Panc1 (cell line): ENCODE results near the gene MAPT. TPM values are rescaled to one million over a fixed set of nuclear protein-coding genes. Genes with fewer than 3 reads are reported as not detected.

Experiments
- ATAC-seq: fragments of 200-7000 bp; cut with Tn5 transposase; 2 replicates; pipeline ENCODE4 v1.9.1; 2020; ENCODE audit warnings: mild to moderate bottlenecking, moderate library complexity
- BruUV-seq: library from RNA; stranded (reverse); fragments of 400-500 nt; replicated peaks from 2 replicates; lab custom pipeline; 2021; lab: Mats Ljungman, UMichigan
- CTCF ChIA-PET: fragments of 300-600 bp; sonication (Branson Sonifier 250); formaldehyde crosslinking; loops from one replicate; lab custom pipeline; 2022; ENCODE audit warnings: antibody characterized with exemption; lab: Charles Lee
- POLR2A ChIA-PET: fragments of 300-600 bp; sonication (Branson Sonifier 250); formaldehyde crosslinking; loops from one replicate; lab custom pipeline; 2022; ENCODE audit warnings: antibody characterized with exemption; lab: Charles Lee
- DNase-seq: peaks from one replicate; pipeline ENCODE4 v3.0.0-alpha.2; 2010; ENCODE audit warnings: low read depth, low spot score
- H3K27ac ChIP-seq: 2 replicates; pipeline ENCODE4 v1.5.1; 2011; ENCODE audit warnings: mild to moderate bottlenecking, low read length, inconsistent platforms
- H3K27me3 ChIP-seq: fragments of 200-500 bp; sonication (Bioruptor generic); 2 replicates; pipeline ENCODE4 v1.6.0; 2014; ENCODE audit warnings: low read length, inconsistent platforms; ENCODE audit not compliant: control insufficient read depth, insufficient read depth
- H3K36me3 ChIP-seq: fragments of 200-500 bp; sonication (Bioruptor generic); 2 replicates; pipeline ENCODE4 v1.5.1; 2014; ENCODE audit warnings: inconsistent platforms, mild to moderate bottlenecking, low read length, moderate library complexity; ENCODE audit not compliant: control insufficient read depth, insufficient read depth
- H3K4me1 ChIP-seq: 2 replicates; pipeline ENCODE4 v1.5.1; 2011; ENCODE audit warnings: inconsistent platforms, mild to moderate bottlenecking, low read length, moderate library complexity; ENCODE audit not compliant: control insufficient read depth, insufficient read depth
- H3K4me3 ChIP-seq, 2 experiments: 2 replicates each; pipeline ENCODE4 v1.5.1; 2011 to 2012; ENCODE audit warnings: low read depth in 2 of 2, low read length in 2 of 2, mild to moderate bottlenecking in 2 of 2, inconsistent platforms in 1 of 2, moderate library complexity in 1 of 2
- H3K9me3 ChIP-seq: fragments of 200-500 bp; sonication (Bioruptor generic); 2 replicates; pipeline ENCODE4 v1.5.1; 2014; ENCODE audit warnings: low read depth, mild to moderate bottlenecking, inconsistent platforms, low read length, moderate library complexity; ENCODE audit not compliant: control insufficient read depth, insufficient read depth
- CTCF ChIP-seq: fragments of 450-650 bp; IDR thresholded peaks from 2 replicates; pipeline ENCODE4 v1.5.1; 2017; ENCODE audit warnings: mild to moderate bottlenecking
- POLR2AphosphoS5 ChIP-seq: IDR thresholded peaks from 2 replicates; pipeline ENCODE4 v1.6.1; 2012; ENCODE audit warnings: mild to moderate bottlenecking, low read depth, low read length, moderate library complexity
- REST ChIP-seq, 2 experiments: IDR thresholded peaks; 2 replicates each; pipeline ENCODE4 v1.6.1; 2011 to 2012; ENCODE audit warnings: low read depth in 2 of 2, control low read depth in 1 of 2, low read length in 1 of 2, mild to moderate bottlenecking in 1 of 2, moderate library complexity in 1 of 2; ENCODE audit not compliant: insufficient read depth in 1 of 2
- SIN3A ChIP-seq: IDR thresholded peaks from 2 replicates; pipeline ENCODE4 v1.6.1; 2012; ENCODE audit warnings: low read depth, mild to moderate bottlenecking, low read length, moderate library complexity, borderline replicate concordance; ENCODE audit not compliant: insufficient read depth
- TCF7L2 ChIP-seq: IDR thresholded peaks from 2 replicates; pipeline ENCODE4 v1.6.1; 2011; ENCODE audit warnings: mild to moderate bottlenecking, low read depth, low read length, inconsistent platforms
- in situ Hi-C: cut with HindIII; loops from 2 replicates; pipeline ENCODE4 v1.10.0; 2016; ENCODE audit warnings: low sequenced_read_pairs, low pct_unique_long_range_greater_than_20kb
- intact Hi-C: fragments of 100-400 bp; cut with micrococcal nuclease; formaldehyde crosslinking; loops from one replicate; pipeline ENCODE4 v1.10.0; 2022; ENCODE audit not compliant: unreplicated experiment
- total RNA-seq: library from RNA; stranded (reverse); gene quantifications from one replicate; pipeline ENCODE4 v1.2.1, GENCODE V29; 2021; ENCODE audit not compliant: unreplicated experiment

The MAPT gene
- total RNA-seq, 1 experiment from 2014 or later: 0.59 TPM

- no peaks in the 10 kb centered on the region for H3K4me1 ChIP-seq
- TF ChIP-seq REST (IDR thresholded peaks at IDR 0.05; ENCODE audit: insufficient read depth in 1 of 2, low read depth in 2 of 2, low read length in 1 of 2) (no peak), CTCF (no peak), POLR2AphosphoS5 (no peak), SIN3A (no peak), TCF7L2 (no peak)
- intact Hi-C loops: no loop called here
- no peaks in the 10 kb centered on the region for H3K9me3 ChIP-seq
- DNase-seq (no peak), ATAC-seq (no peak)
- no peak overlapping the region for H3K4me3 ChIP-seq
- in situ Hi-C loops: no loop called here
- no peaks in the 10 kb centered on the region for H3K27me3 ChIP-seq
- BruUV-seq: no TSS peak
- H3K27ac ChIP-seq: no peak overlapping the region
- no peaks in the 10 kb centered on the region for H3K36me3 ChIP-seq
- ChIA-PET CTCF (interaction anchor here (0.7 kb wide), 1 partner anchor 439 kb away, joined by 4 read pairs; no protein-coding TSS in a partner anchor), POLR2A (no interaction called here)
These were observed 47.7 kb upstream of the MAPT start for GRCh38 chr17:45846646-45847045.

GRCh38 chr17:45847101-45847500 lies 47.3 kb upstream of the MAPT start:
- intact Hi-C loops: no loop called here
- H3K4me1 ChIP-seq: no peaks in the 10 kb centered on the region
- no peaks in the 10 kb centered on the region for H3K9me3 ChIP-seq
- ATAC-seq: no peak
- in situ Hi-C loops: no loop called here
- POLR2A ChIA-PET: no interaction called here
- no peaks in the 10 kb centered on the region for H3K27me3 ChIP-seq
- H3K27ac ChIP-seq: no peak overlapping the region
- no peak for DNase-seq
- no peak overlapping the region for H3K4me3 ChIP-seq
- CTCF ChIA-PET: no interaction called here
- no TSS peak for BruUV-seq
- H3K36me3 ChIP-seq: no peaks in the 10 kb centered on the region
- TF ChIP-seq SIN3A (no peak), REST (IDR thresholded peaks at IDR 0.05; ENCODE audit: insufficient read depth in 1 of 2, low read depth in 2 of 2, low read length in 1 of 2) (no peak), POLR2AphosphoS5 (no peak), TCF7L2 (no peak), CTCF (no peak)
